Stimulated activated CD4-positive, alpha-beta T cell treated with anti-CD3 and anti-CD28 coated beads, Interleukin-12 subunit alpha, Interleukin-12 subunit beta, amount 100 ng/mL, for 48 hours (primary cell): Measurements from ENCODE around the gene NOG.

ENCODE experiments used
- DNase-seq, 3 donors: peaks; one replicate each; pipeline ENCODE4 v3.0.0-alpha.2; 2020; ENCODE audit warnings: low read depth in 2 of 3, low spot score in 1 of 3

NOG gene

DNA sequence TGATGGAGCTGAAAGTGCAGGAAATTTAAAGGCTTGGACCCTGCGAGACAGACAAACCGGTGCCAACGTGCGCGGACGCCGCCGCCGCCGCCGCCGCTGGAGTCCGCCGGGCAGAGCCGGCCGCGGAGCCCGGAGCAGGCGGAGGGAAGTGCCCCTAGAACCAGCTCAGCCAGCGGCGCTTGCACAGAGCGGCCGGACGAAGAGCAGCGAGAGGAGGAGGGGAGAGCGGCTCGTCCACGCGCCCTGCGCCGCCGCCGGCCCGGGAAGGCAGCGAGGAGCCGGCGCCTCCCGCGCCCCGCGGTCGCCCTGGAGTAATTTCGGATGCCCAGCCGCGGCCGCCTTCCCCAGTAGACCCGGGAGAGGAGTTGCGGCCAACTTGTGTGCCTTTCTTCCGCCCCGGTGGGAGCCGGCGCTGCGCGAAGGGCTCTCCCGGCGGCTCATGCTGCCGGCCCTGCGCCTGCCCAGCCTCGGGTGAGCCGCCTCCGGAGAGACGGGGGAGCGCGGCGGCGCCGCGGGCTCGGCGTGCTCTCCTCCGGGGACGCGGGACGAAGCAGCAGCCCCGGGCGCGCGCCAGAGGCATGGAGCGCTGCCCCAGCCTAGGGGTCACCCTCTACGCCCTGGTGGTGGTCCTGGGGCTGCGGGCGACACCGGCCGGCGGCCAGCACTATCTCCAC, at the start of gene NOG:
Gene NOG, plus strand, starts transcription at position 54 of the 674 bp plus-strand sequence. Its CDS starts 525 bp downstream, at position 579.
- DNase-seq = peak in 1 of 3 donors; percentile 36

- DNase-seq = no peak
Measured at GRCh38 chr17:56545106-56545505, 48.4 kb upstream of the NOG start.

GRCh38 chr17:56545930-56546329, 47.6 kb upstream of the NOG start:
- no peak for DNase-seq

- no peak for DNase-seq
Measured at GRCh38 chr17:56548661-56549060, 44.8 kb upstream of the NOG start.

DNA sequence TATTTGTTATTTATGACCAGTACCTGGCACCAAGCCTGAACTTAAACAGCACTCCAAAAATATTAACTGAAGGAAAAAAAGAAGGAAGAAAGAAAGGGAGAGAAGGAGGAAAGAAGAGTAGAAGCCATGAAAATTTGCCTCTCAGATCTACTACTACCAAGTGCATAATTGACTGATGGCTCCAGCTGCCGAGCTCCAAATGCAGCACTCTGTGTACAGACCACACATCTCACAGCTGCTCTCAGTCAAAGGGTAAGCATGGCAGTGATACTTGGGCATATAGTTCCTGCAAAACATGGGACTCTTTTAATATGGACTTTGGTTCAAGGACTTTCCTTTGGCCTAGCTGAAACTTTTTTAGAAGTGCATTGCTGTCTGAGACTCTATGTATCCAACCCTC, 44.0 kb upstream of the NOG start:
- no peak for DNase-seq

GRCh38 chr17:56557682-56558081, 35.8 kb upstream of the NOG start:
- no peak for DNase-seq

DNA sequence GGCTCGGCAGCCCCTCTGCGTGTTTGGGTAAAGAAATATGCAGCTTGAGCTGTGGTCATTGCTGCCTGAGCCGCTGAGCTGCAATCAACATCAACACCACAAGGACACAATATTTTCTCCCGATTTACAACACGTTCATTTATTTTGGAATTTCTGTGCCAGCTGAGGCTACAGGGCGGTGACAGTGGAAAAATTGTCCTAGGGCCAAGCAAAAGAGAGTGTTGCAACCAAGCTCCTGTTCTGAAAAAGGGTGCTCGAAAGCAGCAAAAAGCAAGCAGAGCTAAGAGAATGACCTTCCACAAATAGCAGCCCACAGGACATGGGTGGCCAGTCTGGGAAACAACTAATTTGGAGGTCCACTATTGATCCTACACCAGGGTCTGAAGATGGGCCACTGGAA, 35.4 kb upstream of the NOG start:
- no peak for DNase-seq

DNA sequence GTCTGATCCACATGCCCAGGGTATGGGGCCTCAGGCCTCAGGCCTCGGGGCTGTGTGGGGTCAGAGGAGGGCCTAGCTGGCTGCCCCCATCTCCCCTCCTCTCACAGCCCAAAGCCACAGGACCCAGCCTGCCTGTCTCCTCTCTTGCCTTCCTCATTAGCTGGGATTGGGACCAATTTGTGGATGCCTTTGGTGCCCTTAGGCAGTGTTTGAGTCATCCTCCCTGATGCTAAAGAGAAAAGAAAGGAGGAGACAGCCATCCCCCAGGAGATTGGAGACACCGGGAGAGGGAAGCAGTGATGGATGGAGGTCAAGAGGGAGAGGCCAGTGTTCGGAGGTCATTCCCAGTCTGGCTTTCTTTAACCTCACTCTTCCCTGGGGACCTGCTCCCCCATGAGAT, 23.3 kb upstream of the NOG start:
- DNase-seq = no peak

DNA sequence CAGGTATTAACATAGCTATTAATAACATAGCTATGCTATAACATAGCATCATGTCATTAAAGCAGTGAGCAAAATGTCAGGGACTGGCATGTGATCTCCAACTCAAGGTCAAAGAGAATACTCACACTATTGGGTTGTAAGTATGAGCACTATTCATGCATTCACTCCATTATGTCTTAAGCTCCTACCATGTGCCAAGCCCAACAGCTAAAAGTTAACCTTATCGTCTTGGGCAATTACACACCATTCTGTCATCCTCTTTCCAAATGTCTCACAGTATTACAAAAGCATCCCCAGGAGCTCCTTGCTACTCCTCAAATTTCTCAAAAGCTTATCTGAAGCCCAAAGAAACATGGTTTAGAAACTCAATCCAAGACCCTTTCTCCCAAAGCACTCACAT, 22.0 kb upstream of the NOG start:
- no peak for DNase-seq

GRCh38 chr17:56577190-56577842, 16.2 kb upstream of the NOG start:
- DNase-seq = no peak

DNA sequence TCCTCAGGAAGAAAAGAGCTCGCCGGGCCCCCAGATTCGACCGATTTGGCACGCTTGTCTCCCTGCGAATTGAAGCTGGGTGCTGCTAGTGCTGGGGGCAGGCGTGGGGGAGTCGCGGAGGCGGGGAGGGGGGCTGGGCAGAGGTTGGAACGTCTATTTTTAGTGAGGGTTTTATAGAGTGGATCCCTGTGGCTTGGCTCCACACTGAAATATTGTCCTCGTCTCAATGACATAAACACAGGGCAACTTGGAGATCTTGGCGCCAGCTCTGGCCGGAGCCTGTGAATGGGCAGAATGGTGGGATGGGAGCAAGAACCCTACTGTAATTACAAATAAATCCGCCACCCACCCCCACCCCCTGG, 15.7 kb upstream of the NOG start:
- no peak for DNase-seq

DNA sequence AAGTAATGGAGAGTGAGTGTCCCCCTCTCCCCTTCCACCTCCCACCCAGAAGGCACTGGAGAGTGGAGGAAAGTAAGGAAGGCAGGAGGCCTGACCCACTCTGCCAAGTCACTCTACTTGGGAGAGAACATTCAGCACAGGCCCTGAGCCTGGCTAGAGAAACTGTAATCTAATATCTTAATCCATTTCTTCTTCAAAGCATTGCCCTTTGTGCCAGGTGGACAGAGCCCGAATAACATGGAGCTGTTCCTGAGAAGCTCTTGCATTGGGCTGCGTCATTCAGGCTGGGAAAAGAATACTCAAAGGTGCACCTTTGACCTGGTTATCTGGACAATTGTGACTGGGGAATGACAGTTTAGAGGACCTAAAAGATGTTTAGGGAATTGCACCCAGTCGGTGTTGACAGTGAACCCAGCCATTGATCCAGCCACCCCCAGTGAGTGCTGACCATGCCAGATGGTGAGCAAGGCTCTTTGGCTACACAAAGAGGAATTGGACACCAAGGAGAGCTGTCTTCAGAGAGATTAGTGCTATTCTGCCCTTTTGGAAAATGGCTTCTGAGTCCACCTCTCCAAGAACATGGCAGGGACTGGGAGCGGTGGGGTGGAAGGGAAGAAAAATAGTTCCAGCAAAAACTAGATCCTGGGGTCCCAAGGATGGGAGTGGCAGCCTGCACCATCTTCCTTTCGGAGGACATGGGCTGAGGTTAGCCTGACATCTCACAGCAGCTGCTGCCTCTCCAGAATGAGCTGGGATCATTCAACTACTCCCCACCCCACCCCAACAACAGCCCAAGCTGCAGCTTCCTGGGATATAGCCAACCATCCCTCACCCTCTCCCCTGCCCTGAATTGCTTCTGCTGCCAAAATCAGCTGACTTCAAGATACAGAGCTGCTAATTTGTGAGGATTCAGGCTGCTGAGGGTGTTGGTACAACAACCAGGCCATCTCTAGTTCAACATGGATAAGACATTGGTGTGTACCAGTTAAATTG, 11.6 kb upstream of the NOG start:
- no peak for DNase-seq

- no peak for DNase-seq
Measured at GRCh38 chr17:56583772-56584171, 9.7 kb upstream of the NOG start.

- DNase-seq = no peak
Measured at GRCh38 chr17:56587298-56587697, 6.2 kb upstream of the NOG start.

DNA sequence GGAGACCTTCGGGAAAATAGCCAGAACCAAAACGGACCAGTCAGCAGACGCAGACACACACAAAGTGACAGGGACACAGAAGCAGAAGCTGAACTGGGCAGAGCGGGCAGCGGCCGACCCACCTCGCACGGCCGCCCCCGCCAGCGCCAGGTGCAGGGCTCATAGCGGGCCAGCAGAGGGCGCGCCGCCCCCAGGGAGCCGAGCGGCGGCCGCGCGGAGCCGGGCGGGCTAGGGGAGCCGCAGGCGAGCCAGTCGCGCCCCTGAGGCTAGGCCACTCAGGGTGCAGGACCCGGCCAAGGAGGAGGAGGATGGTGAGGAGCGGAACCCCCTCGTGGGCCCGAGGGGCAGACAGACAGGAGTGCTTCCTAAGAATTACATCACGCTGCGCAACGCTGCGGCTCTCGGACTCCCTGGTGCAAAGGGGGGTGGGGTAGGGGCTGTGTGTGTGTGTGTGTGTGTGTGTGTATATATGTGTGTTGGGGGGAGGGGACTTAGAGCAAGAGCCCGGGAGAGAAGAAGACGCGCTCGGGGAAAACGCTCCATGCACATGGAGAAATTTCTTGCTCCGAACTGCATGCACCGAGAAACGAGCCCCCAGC, 913 bp upstream of the NOG start:
- DNase-seq = peak in 2 of 3 donors; percentile 44 to 58

DNA sequence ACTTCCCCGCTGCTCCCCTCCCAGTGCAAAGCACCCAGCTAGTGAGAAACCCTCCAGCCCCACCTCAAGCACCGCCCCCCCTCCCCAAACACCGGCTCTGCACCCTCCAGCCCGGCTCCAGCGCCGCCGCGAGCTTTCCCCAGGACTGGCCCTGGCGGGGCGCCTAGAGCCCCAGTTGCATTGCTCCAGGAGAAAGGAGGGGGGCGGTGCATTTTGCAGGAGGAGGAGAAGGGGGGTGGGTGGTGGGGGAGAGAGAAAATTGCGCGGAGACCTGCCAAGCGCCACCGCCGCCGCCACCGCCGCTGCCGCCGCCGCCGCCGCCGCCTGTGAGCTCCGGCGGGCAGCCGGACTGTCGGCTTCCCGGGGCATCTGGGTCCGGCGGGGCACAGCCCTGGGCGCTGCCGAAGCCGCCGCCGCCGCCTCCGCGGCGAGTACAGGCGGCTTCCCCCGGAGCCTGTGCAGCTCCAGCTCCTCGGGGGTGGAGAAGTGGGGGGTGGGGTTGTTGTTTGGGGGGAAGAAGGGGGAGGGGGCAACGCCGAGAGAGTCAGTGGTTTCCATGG, 333 bp upstream of the NOG start:
- peak in 1 of 3 donors; percentile 12 for DNase-seq

- DNase-seq = no peak
Measured at GRCh38 chr17:56594320-56595107, 1.0 kb downstream of the NOG start.

DNA sequence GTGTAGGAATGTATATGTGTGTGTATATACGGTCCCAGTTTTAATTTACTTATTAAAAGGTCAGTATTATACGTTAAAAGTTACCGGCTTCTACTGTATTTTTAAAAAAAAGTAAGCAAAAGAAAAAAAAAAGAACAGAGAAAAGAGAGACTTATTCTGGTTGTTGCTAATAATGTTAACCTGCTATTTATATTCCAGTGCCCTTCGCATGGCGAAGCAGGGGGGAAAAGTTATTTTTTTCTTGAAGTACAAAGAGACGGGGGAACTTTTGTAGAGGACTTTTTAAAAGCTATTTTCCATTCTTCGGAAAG, 1.6 kb downstream of the NOG start:
- DNase-seq = no peak

DNA sequence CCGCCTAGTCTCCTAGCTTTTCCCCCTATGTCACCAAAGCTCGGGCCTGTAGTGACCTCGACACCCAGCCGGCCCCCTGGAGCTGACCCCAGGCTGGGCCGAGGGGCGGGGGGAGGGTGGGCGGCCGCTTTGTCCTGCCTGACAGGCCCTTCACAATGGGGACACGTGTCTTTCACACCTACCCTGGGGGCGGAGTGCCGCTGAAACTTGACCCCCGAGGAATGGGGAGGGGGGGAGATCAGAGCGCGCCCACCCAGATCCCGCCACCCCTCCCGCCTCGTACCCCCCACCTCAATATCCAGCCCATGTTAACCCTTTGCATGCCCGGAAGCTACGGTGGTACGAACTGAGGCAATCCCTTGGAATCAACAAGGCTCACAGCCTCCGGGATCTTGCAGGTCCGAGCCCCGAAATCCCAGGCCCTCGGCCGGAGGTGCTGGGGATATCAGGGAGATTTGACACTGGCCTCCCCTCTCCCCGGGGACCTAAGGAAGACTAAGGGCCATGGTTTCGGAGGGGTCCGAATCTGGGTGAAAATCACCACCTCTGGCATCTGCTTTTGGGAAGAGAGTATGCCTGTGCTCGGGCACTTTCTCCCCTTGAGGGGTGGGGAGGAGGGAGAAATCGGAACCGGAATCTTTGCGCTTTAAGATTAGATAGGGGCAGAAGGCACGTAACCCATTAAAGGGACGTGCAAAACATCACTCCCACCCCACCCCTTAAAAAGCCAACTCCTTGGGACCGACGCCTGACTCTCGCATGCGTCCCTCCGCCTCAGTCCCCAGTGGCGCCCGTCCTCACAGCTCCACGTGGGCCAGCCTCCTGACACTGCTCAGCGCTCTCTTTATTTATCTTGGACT, 2.6 kb downstream of the NOG start:
- no peak for DNase-seq
